NCI-H146 treated with DMSO at 0.1 percent for 48 hours (cell line): ENCODE data around the gene GPX1.
"Not testable (repeated sequence)": the region's sequence is repeated elsewhere in the genome, so short reads cannot be mapped to it uniquely, and the experiment has no call there.

Experiments
- DNase-seq: peaks from one replicate; lab custom pipeline; 2025; ENCODE audit not compliant: unreplicated experiment; lab: John Stamatoyannopoulos, UW

The GPX1 gene

DNA sequence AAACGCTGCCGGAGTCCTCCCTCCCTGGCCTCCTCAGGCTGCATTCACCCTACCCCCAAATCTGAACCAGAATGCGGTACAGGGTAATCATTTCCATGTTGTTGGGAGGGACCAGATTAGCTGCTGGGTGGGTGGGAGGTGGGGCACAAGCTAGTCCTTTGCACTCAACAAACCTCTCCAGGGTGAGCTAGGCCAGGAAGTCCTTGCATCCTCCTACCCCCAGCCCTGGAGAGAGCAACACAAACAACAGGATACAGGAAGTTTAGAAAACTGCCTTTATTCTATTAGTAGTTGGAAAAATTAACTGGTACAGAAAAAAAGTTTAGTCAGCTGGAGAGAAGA is 702 bp upstream of the GPX1 start:
- no peak for DNase-seq

DNA sequence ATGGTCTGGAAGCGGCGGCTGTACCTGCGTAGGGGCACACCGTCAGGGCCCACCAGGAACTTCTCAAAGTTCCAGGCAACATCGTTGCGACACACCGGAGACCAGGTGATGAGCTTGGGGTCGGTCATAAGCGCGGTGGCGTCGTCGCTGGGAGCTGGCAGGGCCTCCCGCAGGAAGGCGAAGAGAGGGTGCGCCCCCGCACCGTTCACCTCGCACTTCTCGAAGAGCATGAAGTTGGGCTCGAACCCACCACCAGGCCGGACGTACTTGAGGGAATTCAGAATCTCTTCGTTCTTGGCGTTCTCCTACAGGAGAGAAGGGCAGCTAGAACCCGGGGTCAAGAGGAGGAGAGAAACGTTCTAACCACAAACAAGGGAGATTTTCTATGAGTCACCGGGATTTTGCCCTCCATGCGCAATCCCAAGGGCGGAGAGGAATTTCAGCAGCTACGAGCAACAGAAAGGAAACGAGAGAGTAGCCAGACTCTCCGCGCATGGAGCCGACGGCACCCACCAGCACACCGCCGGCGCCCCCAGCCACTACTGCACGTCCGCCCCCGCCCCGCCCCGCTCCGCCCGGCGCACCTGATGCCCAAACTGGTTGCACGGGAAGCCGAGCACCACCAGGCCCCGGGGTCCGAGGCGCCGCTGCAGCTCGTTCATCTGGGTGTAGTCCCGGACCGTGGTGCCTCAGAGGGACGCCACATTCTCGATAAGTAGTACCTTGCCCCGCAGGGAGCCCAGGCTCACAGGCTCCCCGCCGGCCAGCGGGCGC is 523 bp downstream of the GPX1 start:
- DNase-seq, result not testable (repeated sequence)

DNA sequence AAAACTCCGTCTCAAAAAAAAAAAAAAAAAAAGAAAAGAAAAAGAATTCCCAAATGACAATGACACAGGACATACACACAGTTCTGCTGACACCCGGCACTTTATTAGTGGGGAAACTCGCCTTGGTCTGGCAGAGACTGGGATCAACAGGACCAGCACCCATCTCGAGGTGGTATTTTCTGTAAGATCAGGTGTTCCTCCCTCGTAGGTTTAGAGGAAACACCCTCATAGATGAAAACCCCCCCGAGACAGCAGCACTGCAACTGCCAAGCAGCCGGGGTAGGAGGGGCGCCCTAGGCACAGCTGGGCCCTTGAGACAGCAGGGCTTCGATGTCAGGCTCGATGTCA is 1.1 kb downstream of the GPX1 start:
- DNase-seq, result not testable (repeated sequence)

DNA sequence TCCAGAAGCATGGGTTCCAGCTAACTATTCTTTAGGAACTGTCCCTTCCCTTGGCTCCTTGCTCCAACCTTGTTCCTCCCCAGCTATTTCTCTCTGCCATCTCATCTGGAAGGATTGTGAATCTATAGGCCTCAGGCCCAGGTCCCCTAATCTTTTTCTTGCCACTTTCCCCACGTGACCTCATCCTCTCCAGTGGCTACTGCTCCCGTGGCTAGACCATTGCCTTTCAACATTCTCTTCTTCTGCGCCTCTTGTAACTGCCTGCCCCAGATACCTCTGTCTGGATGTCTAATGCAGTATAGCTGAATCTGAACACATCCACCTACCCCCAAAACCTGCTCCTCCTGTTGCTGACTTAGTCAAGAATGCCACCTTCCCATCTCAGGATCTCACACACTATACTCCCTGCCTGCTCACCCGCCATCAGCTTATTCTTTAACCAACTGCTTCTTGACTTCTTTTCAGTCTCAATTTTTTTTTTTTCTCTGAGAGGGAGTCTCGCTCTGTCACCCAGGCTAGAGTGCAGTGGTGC is 5.2 kb downstream of the GPX1 start:
- no peak for DNase-seq

DNA sequence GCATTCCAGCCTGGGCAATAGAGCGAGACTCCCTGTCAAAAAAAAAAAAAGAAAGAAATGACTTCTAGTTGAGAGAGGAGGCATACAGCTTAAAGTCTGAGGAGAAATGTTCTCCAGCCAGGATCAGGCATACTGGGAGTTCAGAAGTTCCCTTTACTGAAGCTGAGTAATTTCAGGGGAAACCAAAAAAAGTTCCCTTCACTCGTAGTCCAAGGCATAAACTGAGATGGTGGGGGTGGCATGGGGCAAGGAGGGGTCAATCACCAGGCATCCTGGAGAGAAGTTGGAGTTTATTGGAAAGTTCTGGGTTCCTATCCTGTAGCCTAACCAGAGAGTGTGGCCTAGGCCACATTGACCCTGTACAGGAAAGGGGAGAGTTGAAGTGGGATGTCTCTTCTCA is 5.9 kb downstream of the GPX1 start:
- no peak for DNase-seq

DNA sequence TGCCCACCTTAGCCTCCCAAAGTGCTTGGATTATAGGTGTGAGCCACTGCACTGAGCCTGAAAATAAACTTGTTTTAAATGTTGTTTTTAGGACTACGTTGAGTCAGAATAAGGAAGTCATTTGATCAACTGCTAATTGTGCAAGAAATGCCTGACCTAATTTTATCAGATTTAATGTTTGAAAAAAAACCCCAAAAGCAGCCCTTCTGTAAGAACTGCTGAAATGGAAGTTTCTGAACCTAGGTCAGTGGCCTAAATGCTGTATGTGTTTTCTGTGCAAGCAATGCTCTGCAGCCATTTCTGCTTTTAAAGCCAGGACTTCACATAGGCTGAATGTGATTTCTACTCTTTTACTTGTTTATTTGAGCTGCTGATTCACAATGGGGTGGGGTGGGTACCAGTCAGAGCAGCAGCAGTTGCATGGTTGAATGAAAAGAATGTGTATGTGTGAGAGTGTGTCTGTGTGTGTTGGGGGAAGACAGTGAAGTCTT is 6.6 kb downstream of the GPX1 start:
- no peak for DNase-seq

DNA sequence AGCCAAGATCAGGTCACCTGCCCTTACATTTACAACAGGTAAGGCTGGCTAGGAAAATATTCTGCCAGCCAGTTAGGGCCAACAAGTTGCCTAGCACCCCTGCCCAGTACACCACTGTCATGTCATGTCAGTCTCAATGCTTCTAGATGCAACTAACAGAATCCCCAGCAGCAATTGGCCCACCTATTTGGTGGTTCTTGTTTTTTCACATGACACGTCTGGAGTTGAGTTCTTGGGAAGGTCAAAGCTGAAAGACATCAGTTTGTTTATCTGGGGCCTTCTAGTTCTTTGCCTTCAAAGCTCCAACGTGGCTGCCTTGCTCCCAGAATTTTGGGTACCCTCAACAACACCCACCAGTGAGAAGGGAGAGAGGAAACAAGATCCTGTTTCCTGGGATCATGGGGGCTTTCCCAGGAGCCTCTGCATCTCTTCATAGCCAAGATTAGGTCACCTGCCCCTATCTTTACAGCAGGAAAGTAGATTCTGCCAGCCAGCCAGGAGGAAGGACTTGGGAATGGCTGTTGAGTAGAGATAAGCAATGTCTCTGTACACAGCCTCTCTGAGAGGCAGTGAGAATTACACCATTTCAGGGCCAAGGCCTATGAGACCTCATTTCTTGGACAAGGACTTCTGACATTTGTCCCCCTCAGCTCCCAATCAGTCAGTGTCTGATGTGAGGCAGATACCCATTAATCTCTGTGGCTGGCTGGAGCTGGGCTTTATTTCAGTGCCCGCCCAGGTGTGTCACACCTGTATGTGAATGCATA is 8.6 kb downstream of the GPX1 start:
- DNase-seq, result no peak

DNA sequence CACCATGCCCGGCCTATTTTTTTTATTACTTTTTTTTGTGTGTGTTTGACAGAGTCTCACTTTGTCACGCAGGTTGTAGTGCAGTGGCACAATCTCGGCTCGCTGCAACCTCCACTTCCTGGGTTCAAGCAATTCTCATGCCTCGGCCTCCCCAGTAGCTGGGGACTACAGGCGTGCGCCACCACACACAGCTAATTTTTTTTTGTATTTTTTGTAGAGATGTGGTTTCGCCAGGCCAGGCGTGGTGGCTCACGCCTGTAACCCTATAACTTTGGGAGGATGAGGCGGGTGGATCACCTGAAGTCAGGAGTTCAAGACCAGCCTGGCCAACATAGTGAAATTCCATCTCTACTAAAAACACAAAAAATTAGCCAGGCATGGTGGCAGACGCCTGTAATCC is 9.8 kb downstream of the GPX1 start:
- not testable (repeated sequence) for DNase-seq

DNA sequence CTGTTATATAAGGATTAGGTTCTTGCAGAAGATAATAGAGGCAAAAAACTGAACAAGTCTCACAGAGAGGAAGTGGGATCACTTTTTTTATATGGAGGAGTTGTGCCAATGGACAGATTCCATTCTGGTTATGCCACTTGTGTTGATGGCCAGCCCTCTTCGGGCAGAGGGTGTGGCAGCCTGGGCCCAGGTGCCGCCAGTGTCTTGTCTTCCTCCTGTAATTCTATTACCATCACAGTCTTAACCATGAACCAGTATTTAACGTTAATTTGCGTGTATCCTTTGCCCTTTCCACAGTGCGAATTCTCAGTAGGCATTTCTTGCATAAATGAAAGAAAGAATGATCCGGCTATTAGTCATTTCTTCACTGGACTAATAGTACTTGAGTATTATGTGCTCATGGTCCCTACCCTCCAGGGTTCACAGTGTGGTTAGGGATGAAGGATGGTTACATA is 11.3 kb downstream of the GPX1 start:
- DNase-seq, result no peak

DNA sequence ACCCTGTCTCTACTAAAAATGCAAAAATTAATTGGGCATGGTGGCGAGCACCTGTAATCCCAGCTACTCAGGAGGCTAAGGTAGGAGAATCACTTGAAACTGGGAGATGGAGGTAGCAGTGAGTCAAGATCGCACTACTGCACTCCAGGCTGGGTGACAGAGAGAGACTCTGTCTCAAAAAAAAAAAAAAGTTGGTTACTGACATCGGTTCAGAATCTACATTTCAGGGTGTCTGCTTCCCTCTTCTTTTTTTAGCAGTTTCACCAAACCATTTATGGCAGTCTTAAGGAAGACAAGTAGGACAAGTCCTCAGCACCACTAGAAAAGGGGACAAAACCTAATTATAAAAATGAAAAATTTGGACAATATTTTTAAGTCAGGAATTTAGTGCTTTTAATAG is 15.0 kb downstream of the GPX1 start:
- no peak for DNase-seq

DNA sequence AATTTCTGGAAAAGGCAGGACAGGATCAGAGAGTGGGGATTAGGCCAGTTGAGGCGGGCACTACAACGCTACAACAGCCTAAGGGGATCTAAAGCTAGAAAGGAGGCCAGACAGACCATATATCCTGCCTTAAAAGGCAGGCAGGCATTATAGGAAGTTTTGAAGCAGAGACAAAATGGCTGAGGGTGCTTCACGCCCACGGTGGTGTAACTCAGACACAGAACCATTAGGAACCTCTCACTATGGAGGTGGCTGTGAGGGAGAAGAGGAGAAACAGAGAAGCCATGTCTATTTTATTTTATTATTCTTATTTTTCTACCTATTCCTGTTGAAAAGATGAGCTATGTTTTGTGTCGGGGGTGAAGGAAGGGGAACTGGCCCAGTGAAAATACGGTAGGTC is 16.2 kb downstream of the GPX1 start:
- no peak for DNase-seq

DNA sequence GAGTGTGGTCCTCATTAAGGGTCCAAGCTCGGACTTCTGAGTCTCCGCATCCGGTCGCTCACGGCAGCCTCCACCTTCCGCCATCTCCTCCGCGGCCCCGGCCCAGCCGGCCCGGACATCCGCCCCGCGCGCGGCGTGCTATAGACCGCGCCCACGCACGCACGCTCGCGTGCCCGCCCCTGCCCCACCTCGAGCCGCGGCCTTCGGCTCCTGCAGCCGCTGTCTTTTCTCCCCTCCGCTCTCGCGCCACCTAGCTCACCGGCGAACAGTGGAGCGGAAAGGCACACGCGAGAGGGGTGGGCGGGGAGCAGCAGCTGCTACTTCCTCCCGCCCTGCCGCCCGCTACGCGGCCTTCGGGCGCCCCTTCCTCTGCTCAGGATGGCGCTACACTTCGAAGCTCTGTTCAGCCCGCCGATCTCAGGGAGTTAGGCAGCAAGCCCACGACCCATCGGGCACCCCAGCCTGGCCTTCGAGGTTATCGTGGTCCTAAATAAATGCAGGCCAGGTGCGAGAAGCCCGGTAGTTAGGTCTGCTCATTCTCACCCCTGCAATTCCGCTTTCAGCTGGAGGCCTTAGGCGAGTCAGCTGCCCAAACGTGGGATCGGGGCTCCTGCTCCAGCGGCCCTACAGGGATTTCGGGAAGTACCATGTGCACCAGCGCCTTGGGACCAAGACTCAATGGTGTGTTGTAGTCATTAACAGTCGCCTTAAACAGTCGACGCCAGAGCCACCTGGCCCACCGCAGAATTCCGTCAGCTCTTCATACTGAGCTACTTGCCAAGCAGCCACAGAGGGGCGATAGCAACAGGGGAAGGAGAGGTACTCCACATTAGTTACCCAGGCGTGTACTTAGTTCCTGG is 18.0 kb downstream of the GPX1 start, which contains the start of gene USP4:
TSS of gene USP4 (minus strand) at position 113 of the 860 bp plus-strand sequence. CDS start at position 84, 29 bp downstream.
- DNase-seq, result peak; percentile 76

DNA sequence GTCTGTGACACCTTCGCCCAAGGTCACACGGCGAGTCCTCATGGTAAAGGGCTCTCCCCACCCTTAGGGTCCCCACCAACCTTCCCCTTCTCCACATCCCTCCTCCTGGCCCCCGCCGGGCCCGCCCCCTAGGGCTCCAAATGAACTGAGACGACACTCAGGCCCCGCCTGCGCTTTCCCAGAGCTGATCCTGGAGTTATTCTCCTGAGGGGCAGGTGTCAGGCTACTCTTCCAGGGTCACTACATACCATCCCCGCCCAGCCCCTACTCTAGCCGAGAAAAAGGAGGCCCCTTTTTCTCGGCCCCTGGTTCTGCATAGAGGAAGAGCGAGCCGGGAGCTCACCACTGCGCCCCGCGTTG is 18.6 kb downstream of the GPX1 start:
- DNase-seq, result no peak

DNA sequence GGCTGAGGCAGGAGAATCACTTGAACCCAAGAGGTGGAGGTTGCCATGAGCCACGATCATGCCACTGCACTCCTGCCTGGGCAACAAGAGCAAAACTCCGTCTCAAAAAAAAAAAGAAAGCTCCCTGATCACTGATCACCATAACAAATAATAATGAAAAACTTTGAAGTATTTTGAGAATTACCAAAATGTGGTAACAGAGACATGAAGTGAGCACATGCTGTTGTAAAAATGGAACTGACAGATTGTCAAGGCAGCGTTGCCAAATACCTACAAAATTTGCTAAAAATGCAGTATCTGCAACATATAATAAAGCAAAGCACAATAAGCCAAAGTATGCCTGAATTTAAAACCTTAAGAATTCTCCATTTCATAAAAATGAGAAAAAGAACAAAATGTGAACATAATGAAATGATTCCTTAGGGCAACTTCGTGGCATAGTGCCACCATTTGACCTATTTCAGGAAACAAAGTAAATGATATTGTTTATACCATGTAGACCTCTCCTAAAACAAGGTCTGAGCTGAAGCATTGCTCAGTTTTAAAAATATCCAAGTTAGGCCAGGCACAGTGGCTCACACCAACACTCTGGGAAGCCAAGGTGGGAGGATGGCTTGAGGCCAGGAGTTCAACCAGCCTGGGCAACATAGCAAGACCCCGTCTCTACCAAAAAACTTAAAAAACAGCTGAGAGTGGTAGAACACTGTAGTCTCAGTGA is 24.1 kb downstream of the GPX1 start:
- no peak for DNase-seq

DNA sequence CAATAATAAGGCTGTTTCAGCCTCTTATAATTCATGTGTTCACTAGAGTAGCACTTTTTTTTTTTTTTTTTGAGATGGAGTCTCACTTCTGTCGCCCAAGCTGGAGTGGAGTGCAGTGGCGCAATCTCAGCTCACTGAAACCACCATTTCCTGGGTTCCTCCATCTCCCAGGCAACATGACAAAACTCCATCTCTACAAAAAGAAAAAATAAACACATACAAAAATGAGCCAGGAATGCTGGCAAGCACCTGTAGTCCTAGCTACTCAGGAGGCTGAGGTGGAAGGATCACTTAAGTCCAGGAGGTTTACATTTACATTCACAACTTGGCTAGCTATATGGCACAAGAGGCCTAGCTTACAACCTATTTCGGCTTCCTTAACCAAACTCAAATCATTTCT is 25.1 kb downstream of the GPX1 start:
- no peak for DNase-seq

DNA sequence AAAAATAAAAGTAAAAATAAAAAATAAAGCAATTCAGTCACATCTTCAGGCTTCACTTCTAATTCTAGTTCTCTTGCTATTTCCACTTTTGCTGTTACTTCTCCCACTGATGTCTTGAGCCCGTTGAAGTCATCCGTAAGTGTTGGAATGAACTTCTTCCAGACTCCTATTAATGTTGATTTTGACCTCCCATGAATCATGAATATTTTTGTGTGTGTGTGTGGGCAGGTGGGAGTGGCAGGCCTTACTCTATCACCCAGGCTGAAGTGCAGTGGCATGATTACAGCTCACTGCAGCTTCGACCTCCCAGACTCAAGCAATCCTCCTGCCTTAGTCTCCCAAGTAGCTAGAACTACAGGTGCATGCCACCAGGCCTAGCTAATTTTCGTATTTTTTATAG is 29.0 kb downstream of the GPX1 start:
- DNase-seq, result no peak

DNA sequence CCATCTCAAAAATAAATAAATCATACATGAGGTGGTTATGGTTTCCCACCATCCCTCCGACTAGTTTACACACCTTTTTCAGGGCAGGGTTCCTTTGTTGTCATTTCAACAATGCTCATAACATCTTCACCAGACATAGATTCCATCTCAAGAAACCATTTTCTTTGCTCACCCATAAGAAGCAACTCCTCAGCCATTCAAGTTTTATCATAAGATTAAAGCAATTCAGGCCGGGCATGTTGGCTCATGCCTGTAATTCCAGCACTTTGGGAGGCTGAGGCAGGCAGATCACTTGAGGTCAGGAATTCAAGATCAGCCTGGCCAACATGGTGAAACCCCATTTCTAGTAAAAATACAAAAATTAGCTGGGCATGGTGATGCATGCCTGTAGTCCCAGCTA is 29.8 kb downstream of the GPX1 start:
- not testable (repeated sequence) for DNase-seq

DNA sequence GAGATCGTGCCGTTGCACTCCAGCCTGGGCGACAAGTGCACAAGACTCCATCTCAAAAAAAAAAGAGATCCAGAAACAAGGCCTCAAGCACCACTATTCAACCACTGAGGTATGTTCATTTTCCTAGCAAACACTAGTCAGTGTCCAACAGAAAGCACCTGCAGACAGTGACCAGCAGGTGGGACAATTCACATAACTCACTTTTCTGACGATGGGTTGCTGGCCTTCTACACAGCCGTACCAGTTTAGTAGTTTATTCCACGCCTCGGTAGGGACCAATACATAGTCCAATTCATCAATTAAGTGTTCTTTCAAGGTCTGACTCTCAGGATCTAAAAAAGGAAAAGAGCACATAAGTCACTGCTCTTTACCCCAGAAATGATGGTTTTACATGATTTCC is 30.7 kb downstream of the GPX1 start:
- no peak for DNase-seq

DNA sequence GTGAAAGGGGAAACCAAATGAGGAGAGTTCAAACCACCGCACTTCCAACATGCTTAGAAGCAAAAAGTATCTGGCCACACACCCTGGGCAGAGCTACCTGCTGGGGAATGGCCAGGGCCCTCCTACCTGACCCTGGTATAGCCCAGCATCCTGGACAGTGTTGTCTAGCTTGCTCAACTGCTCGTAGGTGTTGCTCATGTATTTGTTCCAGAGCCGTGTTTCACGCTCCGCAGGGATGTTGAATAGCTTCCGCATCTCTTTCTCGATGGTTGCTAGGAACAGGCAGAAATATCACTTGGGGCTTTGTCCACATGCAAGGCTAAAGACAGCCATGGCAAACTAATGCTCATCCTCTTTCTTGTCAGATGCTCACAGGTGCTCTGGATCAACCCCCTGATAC is 33.4 kb downstream of the GPX1 start:
- DNase-seq, result no peak

DNA sequence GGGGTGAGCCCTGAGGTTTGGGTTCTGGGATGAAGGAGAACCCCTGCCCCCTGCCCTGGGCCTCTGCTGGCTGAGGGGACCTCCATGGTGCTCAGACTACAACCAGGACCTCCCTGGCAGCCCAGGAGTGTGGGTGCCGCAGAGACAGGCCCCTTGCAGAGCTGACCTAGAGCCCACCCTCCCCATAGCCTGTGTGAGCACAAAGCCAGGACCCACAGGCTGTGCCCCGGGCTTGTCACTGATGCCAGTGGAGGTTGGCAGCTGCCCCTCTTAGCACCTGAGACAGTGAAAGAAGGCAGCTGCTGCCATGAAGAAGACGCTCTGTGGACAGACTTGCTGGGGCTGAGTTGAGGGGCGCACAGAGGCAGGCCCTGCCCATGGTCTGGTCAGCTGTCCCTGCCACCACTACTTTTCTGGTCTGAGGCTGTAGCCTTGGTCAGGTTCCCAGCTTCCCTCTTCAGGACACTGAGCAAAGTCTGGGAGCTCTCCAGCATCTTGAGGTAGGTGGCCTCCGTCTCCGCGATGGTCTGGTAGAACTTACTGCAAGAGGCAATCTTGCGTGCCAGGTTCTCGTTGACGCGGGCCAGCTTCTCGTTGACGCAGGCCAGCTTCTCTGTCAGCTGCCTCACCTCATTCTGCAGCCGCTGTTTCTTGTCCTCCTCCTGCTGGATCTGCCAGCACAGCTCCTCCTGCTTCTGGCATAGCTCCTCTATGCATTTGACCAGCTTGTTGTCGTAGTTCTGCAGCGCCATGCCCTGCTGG is 41.3 kb downstream of the GPX1 start:
- DNase-seq, result no peak
